ENCODE measurements around the gene PLPP7. TPM values are rescaled to one million over a fixed set of nuclear protein-coding genes. Genes with fewer than 3 reads are reported as not detected.

Gene PLPP7
- total RNA-seq, 1 donor from 2014 or later, result 0.20 TPM

DNA sequence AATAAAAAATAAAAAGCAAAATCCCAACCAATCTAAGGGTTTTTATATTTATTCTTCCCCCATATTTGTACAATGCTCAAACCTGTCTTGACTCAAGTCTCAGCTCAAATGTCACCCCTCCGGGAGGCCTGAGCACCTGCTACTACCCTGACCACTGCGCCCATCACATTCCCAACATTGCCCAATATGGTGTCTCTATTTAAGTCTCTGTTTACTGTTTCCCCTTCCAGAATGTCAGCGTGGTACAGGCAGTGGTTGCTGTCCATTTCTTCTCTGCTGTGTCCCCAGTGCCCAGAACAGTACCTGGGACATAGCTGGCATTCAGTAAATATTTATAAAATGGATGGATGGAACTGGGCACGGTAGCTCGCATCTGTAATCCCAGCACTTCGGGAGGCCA is 57.0 kb downstream of the PLPP7 start:
- H3K9ac ChIP-seq (ENCODE audit: low read length), result no peak overlapping the region
- H3K36me3 ChIP-seq (ENCODE audit: insufficient read depth, low read length), result no peaks in the 10 kb centered on the region
- Mint-ChIP-seq H3K9me3 (ENCODE audit: unreplicated experiment) (peaks cover 7% of the 10 kb centered on the region), H3K27me3 (ENCODE audit: low read depth, unreplicated experiment) (peaks cover 16% of the 10 kb centered on the region), H3K4me3 (ENCODE audit: unreplicated experiment) (no peak overlapping the region), H3K4me1 (ENCODE audit: low read depth, unreplicated experiment) (no peaks in the 10 kb centered on the region), H3K27ac (ENCODE audit: unreplicated experiment) (no peak overlapping the region), H3K36me3 (ENCODE audit: low read depth, unreplicated experiment) (no peaks in the 10 kb centered on the region)
- peaks cover 3% of the 10 kb centered on the region for H3K4me1 ChIP-seq (ENCODE audit: insufficient read depth, low read length)
- no peak overlapping the region for H3K4me3 ChIP-seq (ENCODE audit: insufficient read depth, low read depth, low read length)
- H4K20me1 ChIP-seq (ENCODE audit: insufficient read depth, low read length), result no peaks in the 10 kb centered on the region
- TF ChIP-seq, protein P1, sequence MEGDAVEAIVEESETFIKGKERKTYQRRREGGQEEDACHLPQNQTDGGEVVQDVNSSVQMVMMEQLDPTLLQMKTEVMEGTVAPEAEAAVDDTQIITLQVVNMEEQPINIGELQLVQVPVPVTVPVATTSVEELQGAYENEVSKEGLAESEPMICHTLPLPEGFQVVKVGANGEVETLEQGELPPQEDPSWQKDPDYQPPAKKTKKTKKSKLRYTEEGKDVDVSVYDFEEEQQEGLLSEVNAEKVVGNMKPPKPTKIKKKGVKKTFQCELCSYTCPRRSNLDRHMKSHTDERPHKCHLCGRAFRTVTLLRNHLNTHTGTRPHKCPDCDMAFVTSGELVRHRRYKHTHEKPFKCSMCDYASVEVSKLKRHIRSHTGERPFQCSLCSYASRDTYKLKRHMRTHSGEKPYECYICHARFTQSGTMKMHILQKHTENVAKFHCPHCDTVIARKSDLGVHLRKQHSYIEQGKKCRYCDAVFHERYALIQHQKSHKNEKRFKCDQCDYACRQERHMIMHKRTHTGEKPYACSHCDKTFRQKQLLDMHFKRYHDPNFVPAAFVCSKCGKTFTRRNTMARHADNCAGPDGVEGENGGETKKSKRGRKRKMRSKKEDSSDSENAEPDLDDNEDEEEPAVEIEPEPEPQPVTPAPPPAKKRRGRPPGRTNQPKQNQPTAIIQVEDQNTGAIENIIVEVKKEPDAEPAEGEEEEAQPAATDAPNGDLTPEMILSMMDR (IDR thresholded peaks at IDR 0.05; ENCODE audit: insufficient read depth, low read depth, low read length), result no peak
- no peak for TF ChIP-seq EZH2 (IDR thresholded peaks at IDR 0.05; ENCODE audit: insufficient read depth, low read length)
- no peak overlapping the region for H2AFZ ChIP-seq (ENCODE audit: low read depth, low read length)
- H3K27me3 ChIP-seq (ENCODE audit: insufficient read depth, low read length), result no peaks in the 10 kb centered on the region
- H3K4me2 ChIP-seq (ENCODE audit: low read length), result no peak overlapping the region
- no peak for DNase-seq (ENCODE audit: low read depth)
- FAIRE-seq, result no peak
- no peak overlapping the region for H3K27ac ChIP-seq (ENCODE audit: low read depth, low read length)
- no peaks in the 10 kb centered on the region for H3K79me2 ChIP-seq (ENCODE audit: insufficient read depth, low read length)
- H3K9me3 ChIP-seq (ENCODE audit: insufficient read depth, low read depth, low read length), result no peaks in the 10 kb centered on the region

DNA sequence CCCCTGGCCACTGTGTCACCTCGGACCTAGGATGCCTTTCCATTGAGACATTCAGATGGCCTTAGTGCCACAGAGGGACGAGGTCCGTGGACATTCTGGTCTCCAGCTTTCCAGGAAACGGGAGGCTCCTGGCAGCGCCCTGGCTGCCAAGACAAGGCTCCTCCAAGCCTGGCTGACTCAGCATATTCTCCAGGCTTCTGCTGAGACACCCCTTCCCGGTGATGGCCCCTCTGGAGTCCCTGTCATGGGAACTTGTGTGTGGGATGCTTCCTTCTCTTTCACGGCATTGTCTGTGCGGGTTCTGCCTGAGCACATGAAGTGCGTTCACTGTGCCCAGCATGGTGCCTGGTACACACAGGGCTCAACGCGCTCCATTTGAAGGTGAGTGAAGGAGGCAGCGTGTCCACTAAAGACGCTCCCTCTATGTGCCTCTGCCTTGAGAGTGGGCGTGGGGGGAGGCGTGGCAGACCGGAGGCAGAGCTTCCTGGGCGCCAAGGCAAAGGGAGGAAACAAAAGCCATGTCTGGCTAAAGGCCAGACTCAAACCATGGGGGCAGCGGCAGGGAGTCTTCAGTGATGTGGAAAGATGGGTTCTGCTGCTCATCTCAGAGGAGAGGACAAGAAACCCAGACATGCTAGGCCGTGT is 58.0 kb downstream of the PLPP7 start:
- H3K27me3 Mint-ChIP-seq (ENCODE audit: low read depth, unreplicated experiment), result peaks cover 15% of the 10 kb centered on the region
- no peaks in the 10 kb centered on the region for H3K79me2 ChIP-seq (ENCODE audit: insufficient read depth, low read length)
- H3K36me3 Mint-ChIP-seq (ENCODE audit: low read depth, unreplicated experiment), result no peaks in the 10 kb centered on the region
- H4K20me1 ChIP-seq (ENCODE audit: insufficient read depth, low read length), result no peaks in the 10 kb centered on the region
- H3K4me3 Mint-ChIP-seq (ENCODE audit: unreplicated experiment), result no peak overlapping the region
- H3K9me3 ChIP-seq (ENCODE audit: insufficient read depth, low read depth, low read length), result no peaks in the 10 kb centered on the region
- H3K4me2 ChIP-seq (ENCODE audit: low read length), result no peak overlapping the region
- TF ChIP-seq, protein P1 (IDR thresholded peaks at IDR 0.05; ENCODE audit: insufficient read depth, low read depth, low read length), result no peak
- no peak for TF ChIP-seq EZH2 (IDR thresholded peaks at IDR 0.05; ENCODE audit: insufficient read depth, low read length)
- peaks cover 3% of the 10 kb centered on the region for H3K4me1 ChIP-seq (ENCODE audit: insufficient read depth, low read length)
- no peaks in the 10 kb centered on the region for H3K27me3 ChIP-seq (ENCODE audit: insufficient read depth, low read length)
- peaks cover 7% of the 10 kb centered on the region for H3K9me3 Mint-ChIP-seq (ENCODE audit: unreplicated experiment)
- H3K27ac ChIP-seq (ENCODE audit: low read depth, low read length), result no peak overlapping the region
- no peak overlapping the region for H3K9ac ChIP-seq (ENCODE audit: low read length)
- no peak overlapping the region for H2AFZ ChIP-seq (ENCODE audit: low read depth, low read length)
- H3K4me1 Mint-ChIP-seq (ENCODE audit: low read depth, unreplicated experiment), result no peaks in the 10 kb centered on the region
- no peak for FAIRE-seq
- no peak overlapping the region for H3K4me3 ChIP-seq (ENCODE audit: insufficient read depth, low read depth, low read length)
- no peak overlapping the region for H3K27ac Mint-ChIP-seq (ENCODE audit: unreplicated experiment)
- H3K36me3 ChIP-seq (ENCODE audit: insufficient read depth, low read length), result no peaks in the 10 kb centered on the region
- DNase-seq (ENCODE audit: low read depth), result no peak

Data from astrocyte (in vitro differentiated cells and primary cell).